Astrocyte (in vitro differentiated cells and primary cell): ENCODE measurements around the gene AUP1.

Source experiments
- EZH2 ChIP-seq: IDR thresholded peaks from 2 replicates; pipeline ENCODE4 v1.6.1; 2012; ENCODE audit warnings: mild to moderate bottlenecking, low read length, inconsistent platforms; ENCODE audit not compliant: insufficient read depth
- TF ChIP-seq, protein P1 (sequence below): IDR thresholded peaks from 2 replicates; pipeline ENCODE4 v1.5.1; 2011; ENCODE audit warnings: low read depth, mild to moderate bottlenecking, inconsistent platforms, low read length, moderate library complexity; ENCODE audit not compliant: insufficient read depth

DNA sequence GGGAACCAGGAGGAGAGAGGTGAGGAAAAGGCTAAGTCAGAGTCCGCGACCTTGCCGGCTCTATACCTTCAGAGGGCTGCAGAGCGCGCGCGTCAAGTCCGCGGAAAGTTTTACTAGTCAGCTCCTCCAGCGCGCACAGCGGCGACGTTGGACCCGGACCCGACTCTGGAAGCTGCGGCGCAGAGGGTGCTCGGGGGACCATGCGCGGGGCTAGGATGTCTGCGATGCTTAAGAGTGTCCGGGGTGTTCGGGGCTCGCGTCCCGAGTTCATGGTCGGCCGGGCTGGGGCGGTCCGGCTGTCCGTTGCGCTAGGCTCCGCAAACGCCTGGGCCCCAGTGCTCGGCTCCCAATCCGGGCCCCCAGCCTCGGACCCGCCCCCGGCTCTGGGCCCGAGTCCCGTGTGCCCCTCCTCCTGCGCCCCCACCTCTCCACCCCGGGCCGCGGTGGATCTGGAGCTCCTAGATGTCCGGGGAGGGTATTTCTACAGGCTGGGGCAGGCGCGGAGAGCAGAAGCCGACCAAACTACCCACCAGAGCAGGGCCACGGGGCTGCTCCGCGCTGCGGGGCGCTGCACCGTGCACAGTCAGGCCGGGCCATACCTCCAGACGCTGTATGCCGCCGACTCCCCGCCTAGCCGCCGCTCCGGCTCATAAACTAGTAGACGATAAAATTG is 30.1 kb downstream of the AUP1 start, which contains the start of gene LBX2:
- peak; percentile 79 for TF ChIP-seq EZH2
- TF ChIP-seq, protein P1, sequence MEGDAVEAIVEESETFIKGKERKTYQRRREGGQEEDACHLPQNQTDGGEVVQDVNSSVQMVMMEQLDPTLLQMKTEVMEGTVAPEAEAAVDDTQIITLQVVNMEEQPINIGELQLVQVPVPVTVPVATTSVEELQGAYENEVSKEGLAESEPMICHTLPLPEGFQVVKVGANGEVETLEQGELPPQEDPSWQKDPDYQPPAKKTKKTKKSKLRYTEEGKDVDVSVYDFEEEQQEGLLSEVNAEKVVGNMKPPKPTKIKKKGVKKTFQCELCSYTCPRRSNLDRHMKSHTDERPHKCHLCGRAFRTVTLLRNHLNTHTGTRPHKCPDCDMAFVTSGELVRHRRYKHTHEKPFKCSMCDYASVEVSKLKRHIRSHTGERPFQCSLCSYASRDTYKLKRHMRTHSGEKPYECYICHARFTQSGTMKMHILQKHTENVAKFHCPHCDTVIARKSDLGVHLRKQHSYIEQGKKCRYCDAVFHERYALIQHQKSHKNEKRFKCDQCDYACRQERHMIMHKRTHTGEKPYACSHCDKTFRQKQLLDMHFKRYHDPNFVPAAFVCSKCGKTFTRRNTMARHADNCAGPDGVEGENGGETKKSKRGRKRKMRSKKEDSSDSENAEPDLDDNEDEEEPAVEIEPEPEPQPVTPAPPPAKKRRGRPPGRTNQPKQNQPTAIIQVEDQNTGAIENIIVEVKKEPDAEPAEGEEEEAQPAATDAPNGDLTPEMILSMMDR = no peak
